Liver (tissue), 3 donors: ENCODE measurements around the gene ZNF808.
"Not testable (repeated sequence)": the region's sequence is repeated elsewhere in the genome, so short reads cannot be mapped to it uniquely, and the experiment has no call there.

ENCODE experiments used
- HNF4A ChIP-seq, 2 donors: conservative IDR thresholded peaks; 2 replicates each; pipeline ENCODE4 v1.6.1; 2016; ENCODE audit warnings: antibody characterized with exemption in 2 of 2, mild to moderate bottlenecking in 2 of 2
- JUND ChIP-seq, 2 donors: IDR thresholded peaks; 2 replicates each; pipeline ENCODE4 v1.6.1; 2016; ENCODE audit warnings: antibody characterized with exemption in 2 of 2
- MAX ChIP-seq: IDR thresholded peaks from 2 replicates; pipeline ENCODE4 v1.6.1; 2016; ENCODE audit warnings: antibody characterized with exemption
- NR2F2 ChIP-seq: IDR thresholded peaks from 2 replicates; pipeline ENCODE4 v1.6.1; 2016; ENCODE audit warnings: antibody characterized with exemption
- RAD21 ChIP-seq, 2 donors: IDR thresholded peaks; 2 replicates each; pipeline ENCODE4 v1.6.1; 2016; ENCODE audit warnings: antibody characterized with exemption in 2 of 2, mild to moderate bottlenecking in 2 of 2
- RXRA ChIP-seq, 2 donors: IDR thresholded peaks; 2 replicates each; pipeline ENCODE4 v1.6.1; 2017 to 2018; ENCODE audit warnings: antibody characterized with exemption in 2 of 2, mild to moderate bottlenecking in 1 of 2
- TAF1 ChIP-seq: conservative IDR thresholded peaks from 2 replicates; pipeline ENCODE4 v1.6.1; 2016; ENCODE audit warnings: antibody characterized with exemption, mild to moderate bottlenecking
- TF ChIP-seq, protein P1 (sequence below): fragments of 150-350 bp; IDR thresholded peaks from 2 replicates; pipeline ENCODE4 v1.5.1; 2017; ENCODE audit warnings: improper control_type of control experiment, low read depth, low read length; ENCODE audit not compliant: missing input control
- donor health status: healthy.
- donor health status: healthy.

DNA sequence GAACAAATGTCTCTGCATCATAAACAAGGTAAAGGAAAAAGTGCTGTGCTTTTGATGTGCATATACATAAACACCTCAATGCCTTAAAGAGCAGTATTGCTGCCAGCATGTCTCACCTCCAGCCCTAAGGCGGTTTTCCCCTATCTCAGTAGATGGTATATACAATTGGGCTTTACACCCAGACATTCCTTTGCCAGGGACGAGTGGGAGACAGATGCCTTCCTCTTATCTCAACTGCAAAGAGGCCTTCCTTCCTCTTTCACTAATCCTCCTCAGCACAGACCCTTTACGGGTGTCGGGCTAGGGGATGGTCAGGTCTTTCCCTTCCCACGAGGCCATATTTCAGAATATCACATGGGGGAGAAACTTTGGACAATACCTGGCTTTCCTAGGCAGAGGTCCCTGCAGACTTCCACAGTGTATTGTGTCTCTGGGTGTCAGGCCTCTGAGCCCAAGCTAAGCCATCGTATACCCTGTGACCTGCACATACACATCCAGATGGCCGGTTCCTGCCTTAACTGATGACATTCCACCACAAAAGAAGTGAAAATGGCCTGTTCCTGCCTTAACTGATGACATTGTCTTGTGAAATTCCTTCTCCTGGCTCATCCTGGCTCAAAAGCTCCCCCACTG lies 43.2 kb upstream of the ZNF808 start:
- TF ChIP-seq, protein P1, sequence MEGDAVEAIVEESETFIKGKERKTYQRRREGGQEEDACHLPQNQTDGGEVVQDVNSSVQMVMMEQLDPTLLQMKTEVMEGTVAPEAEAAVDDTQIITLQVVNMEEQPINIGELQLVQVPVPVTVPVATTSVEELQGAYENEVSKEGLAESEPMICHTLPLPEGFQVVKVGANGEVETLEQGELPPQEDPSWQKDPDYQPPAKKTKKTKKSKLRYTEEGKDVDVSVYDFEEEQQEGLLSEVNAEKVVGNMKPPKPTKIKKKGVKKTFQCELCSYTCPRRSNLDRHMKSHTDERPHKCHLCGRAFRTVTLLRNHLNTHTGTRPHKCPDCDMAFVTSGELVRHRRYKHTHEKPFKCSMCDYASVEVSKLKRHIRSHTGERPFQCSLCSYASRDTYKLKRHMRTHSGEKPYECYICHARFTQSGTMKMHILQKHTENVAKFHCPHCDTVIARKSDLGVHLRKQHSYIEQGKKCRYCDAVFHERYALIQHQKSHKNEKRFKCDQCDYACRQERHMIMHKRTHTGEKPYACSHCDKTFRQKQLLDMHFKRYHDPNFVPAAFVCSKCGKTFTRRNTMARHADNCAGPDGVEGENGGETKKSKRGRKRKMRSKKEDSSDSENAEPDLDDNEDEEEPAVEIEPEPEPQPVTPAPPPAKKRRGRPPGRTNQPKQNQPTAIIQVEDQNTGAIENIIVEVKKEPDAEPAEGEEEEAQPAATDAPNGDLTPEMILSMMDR = not testable (repeated sequence)
- TF ChIP-seq MAX; RAD21 (IDR thresholded peaks at IDR 0.05); TAF1; JUND (IDR thresholded peaks at IDR 0.05); HNF4A (conservative IDR thresholded peaks at IDR 0.05); NR2F2; RXRA (IDR thresholded peaks at IDR 0.05): not testable (repeated sequence)
